ENCODE measurements around the gene PATJ.
"Not testable (repeated sequence)": the region's sequence is repeated elsewhere in the genome, so short reads cannot be mapped to it uniquely, and the experiment has no call there.

GRCh38 chr1:61966450-61967225 lies 224.4 kb downstream of the PATJ start:
- TF ChIP-seq ISL1 (CRISPR knock-in tag; IDR thresholded peaks at IDR 0.05); TCF4 (CRISPR knock-in tag; IDR thresholded peaks at IDR 0.05; ENCODE audit: borderline replicate concordance); OSR1 (CRISPR knock-in tag; IDR thresholded peaks at IDR 0.05); ZFP30 (CRISPR knock-in tag; IDR thresholded peaks at IDR 0.05); RARB (CRISPR knock-in tag; IDR thresholded peaks at IDR 0.05); PATZ1 (CRISPR knock-in tag; IDR thresholded peaks at IDR 0.05; ENCODE audit: borderline replicate concordance); CREB5 (CRISPR knock-in tag; IDR thresholded peaks at IDR 0.05; ENCODE audit: low read depth); ESRRG (CRISPR knock-in tag; IDR thresholded peaks at IDR 0.05); BACH2 (CRISPR knock-in tag; IDR thresholded peaks at IDR 0.05; ENCODE audit: borderline replicate concordance); ZFP3 (CRISPR knock-in tag; IDR thresholded peaks at IDR 0.05); ZNF565 (CRISPR knock-in tag; conservative IDR thresholded peaks at IDR 0.05; ENCODE audit: low read depth); CSRNP3 (CRISPR knock-in tag; IDR thresholded peaks at IDR 0.05); ZNF8 (CRISPR knock-in tag; IDR thresholded peaks at IDR 0.05); TSHZ2 (CRISPR knock-in tag; IDR thresholded peaks at IDR 0.05): not testable (repeated sequence)
